ENCODE measurements around the gene GNB1. TPM values are rescaled to one million over a fixed set of nuclear protein-coding genes. Genes with fewer than 3 reads are reported as not detected.

GNB1 gene
- total RNA-seq, 1 donor from 2014 or later, result 159 TPM

DNA sequence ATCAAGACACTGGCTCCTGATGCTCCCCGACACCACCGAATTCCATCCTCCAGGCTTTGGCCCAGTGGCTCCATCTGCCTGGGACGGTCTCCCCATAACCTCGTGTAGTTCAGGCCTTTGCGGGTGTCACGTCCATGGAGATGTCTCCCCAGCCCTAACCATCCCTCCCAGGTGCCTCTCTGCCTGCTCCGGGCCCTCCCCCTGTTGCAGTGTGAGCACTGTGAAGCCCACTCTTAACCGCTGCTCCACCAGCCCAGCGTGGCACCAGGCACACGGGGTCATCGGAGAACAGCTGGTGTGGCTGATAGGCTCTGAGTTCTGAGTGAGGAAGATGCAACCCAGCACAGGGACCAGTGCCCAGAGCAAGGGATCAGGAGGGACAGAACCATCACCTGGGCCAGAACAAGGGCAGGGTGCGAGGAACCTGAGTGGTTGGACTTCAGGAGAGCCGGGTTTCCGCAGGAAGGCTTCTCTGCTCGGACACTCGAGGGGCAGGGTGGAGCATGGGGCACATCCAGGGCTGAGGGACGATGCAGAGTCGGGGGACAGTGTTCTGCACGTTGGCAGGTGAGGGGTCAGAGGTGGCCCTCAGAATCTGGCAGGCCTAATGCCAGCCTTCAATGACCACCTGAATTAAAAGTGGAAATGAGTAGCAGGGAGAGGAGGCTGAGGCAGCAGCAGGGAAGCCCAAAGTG, 2.6 kb upstream of the GNB1 start:
- DNase-seq (ENCODE audit: extremely low spot score in 2 of 2), result no peak
- intact Hi-C loops (cut with DNase I), result no loop called here
- Histone ChIP-seq H3K9me3 (no peaks in the 10 kb centered on the region), H3K36me3 (no peaks in the 10 kb centered on the region), H3K27ac (peak overlapping the region; percentile 94), H3K4me1 (peaks cover 52% of the 10 kb centered on the region), H3K4me3 (no peak overlapping the region), H3K27me3 (no peaks in the 10 kb centered on the region)
- TF ChIP-seq, protein P1, sequence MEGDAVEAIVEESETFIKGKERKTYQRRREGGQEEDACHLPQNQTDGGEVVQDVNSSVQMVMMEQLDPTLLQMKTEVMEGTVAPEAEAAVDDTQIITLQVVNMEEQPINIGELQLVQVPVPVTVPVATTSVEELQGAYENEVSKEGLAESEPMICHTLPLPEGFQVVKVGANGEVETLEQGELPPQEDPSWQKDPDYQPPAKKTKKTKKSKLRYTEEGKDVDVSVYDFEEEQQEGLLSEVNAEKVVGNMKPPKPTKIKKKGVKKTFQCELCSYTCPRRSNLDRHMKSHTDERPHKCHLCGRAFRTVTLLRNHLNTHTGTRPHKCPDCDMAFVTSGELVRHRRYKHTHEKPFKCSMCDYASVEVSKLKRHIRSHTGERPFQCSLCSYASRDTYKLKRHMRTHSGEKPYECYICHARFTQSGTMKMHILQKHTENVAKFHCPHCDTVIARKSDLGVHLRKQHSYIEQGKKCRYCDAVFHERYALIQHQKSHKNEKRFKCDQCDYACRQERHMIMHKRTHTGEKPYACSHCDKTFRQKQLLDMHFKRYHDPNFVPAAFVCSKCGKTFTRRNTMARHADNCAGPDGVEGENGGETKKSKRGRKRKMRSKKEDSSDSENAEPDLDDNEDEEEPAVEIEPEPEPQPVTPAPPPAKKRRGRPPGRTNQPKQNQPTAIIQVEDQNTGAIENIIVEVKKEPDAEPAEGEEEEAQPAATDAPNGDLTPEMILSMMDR (IDR thresholded peaks at IDR 0.05), result no peak
- TF ChIP-seq POLR2AphosphoS5 (IDR thresholded peaks at IDR 0.05; ENCODE audit: insufficient read depth in 1 of 2, low read depth in 1 of 2) (no peak), POLR2A (IDR thresholded peaks at IDR 0.05) (no peak)

DNA sequence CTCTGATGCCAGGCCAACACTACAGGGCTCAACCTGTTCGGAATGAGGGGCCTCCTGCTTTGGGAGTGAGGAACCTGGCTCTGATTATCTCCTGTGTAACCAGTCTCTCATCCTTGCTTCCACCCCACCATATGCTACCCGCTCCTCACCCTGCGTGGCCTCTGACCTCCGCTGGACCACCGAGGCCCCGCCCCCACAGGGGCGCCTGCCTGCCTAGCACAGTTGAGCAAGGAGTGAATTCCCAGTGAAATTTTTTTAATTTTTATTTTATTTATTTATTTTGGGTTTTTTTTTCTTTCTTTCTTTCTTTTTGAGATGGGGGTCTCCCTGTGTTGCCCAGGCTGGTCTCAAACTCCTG, 1.9 kb upstream of the GNB1 start:
- intact Hi-C loops (cut with DNase I), result no loop called here
- Histone ChIP-seq H3K4me3 (no peak overlapping the region), H3K27ac (peak overlapping the region; percentile 94), H3K27me3 (no peaks in the 10 kb centered on the region), H3K4me1 (peaks cover 59% of the 10 kb centered on the region), H3K36me3 (no peaks in the 10 kb centered on the region), H3K9me3 (no peaks in the 10 kb centered on the region)
- TF ChIP-seq POLR2A (IDR thresholded peaks at IDR 0.05) (no peak), POLR2AphosphoS5 (IDR thresholded peaks at IDR 0.05; ENCODE audit: insufficient read depth in 1 of 2, low read depth in 1 of 2) (no peak)
- TF ChIP-seq, protein P1 (IDR thresholded peaks at IDR 0.05), result no peak
- no peak for DNase-seq (ENCODE audit: extremely low spot score in 2 of 2)

DNA sequence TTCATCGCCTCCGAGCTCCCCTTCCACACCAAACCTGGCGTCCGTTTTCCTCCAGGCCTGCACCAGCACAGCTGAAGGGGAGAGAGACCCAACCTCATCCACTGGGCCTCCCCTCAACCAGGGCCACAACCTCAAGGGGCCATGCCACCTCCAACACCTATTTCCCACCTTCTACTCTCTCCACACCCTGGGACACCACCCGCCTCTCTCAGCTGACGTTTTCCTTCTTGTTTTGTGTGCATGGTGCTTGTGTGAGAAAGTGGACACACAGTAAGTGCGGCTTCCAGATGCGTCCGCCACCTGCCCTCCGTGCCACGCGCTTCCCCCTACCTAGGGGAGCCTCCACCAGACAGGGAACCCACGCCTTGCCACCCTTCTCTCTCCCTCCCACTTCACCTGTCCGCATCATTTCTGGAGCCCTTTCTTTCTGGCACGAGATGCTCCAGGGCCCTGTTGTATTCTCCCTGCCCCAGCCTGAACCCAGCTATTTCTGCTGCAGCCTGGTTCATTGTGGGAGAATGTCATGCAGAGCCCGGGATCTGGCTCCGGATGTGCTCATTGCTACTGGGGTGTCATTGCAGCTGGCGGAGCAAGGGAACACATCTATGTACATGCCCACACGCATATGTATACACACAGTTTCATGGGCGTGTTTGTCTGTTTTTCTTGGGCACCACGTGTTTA, 1.3 kb upstream of the GNB1 start:
- H3K4me1 ChIP-seq, result peaks cover 64% of the 10 kb centered on the region
- no peaks in the 10 kb centered on the region for H3K27me3 ChIP-seq
- H3K27ac ChIP-seq, result peak overlapping the region; percentile 94
- intact Hi-C loops (cut with DNase I), result no loop called here
- no peak for DNase-seq (ENCODE audit: extremely low spot score in 2 of 2)
- TF ChIP-seq POLR2AphosphoS5 (IDR thresholded peaks at IDR 0.05; ENCODE audit: insufficient read depth in 1 of 2, low read depth in 1 of 2), result no peak
- TF ChIP-seq, protein P1 (IDR thresholded peaks at IDR 0.05), result no peak
- TF ChIP-seq POLR2A (IDR thresholded peaks at IDR 0.05), result no peak
- H3K4me3 ChIP-seq, result peak overlapping the region; percentile 86 to 92
- H3K9me3 ChIP-seq, result no peaks in the 10 kb centered on the region
- H3K36me3 ChIP-seq, result no peaks in the 10 kb centered on the region

DNA sequence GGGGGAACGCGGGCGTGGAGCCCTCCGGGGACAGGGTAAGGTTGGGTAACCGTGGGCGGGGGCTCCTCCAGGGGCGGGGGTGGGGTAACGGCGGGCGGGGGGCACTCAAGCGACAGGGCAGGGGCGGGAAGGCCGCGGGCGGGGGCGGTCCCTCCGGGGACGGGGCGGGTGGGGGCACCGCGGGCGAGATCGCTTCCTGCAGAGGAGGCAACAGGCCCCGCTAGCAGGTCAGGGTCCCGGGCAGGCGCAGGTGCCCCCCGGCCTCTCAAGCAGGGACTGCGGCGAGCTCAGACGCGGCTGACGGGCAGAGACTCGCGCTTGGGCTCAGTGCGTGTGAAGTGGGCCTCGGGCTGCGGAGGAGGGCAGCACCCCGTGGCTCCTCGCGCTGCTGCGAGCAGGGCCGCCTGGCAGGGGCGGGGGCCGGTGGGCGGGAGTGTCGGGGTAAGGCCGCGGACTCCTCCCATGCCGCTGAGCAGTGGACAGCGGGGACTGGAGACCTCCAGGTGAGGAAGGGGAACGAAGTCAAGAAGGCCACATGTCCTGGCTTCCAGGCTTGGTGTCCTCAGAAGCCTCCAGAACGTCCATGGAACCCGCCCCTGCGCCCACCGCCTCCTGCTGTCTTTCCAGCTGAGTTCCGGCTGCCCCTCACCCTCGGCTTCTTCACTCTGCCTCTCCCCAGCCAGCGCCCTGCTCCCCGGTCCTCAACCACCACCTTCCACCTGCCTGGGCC, 627 bp upstream of the GNB1 start:
- Histone ChIP-seq H3K27ac (peak overlapping the region; percentile 94), H3K4me1 (peaks cover 71% of the 10 kb centered on the region), H3K27me3 (no peaks in the 10 kb centered on the region), H3K9me3 (no peaks in the 10 kb centered on the region), H3K36me3 (no peaks in the 10 kb centered on the region), H3K4me3 (peak overlapping the region; percentile 86 to 92)
- TF ChIP-seq POLR2A (IDR thresholded peaks at IDR 0.05), result no peak
- peak in 1 of 2 donors; percentile 64 for TF ChIP-seq POLR2AphosphoS5 (IDR thresholded peaks at IDR 0.05; ENCODE audit: insufficient read depth in 1 of 2, low read depth in 1 of 2)
- no peak for DNase-seq (ENCODE audit: extremely low spot score in 2 of 2)
- intact Hi-C loops (cut with DNase I), result loop anchor here (2.0 kb wide), 1 partner anchor 33 kb away; no protein-coding TSS in a partner anchor

DNA sequence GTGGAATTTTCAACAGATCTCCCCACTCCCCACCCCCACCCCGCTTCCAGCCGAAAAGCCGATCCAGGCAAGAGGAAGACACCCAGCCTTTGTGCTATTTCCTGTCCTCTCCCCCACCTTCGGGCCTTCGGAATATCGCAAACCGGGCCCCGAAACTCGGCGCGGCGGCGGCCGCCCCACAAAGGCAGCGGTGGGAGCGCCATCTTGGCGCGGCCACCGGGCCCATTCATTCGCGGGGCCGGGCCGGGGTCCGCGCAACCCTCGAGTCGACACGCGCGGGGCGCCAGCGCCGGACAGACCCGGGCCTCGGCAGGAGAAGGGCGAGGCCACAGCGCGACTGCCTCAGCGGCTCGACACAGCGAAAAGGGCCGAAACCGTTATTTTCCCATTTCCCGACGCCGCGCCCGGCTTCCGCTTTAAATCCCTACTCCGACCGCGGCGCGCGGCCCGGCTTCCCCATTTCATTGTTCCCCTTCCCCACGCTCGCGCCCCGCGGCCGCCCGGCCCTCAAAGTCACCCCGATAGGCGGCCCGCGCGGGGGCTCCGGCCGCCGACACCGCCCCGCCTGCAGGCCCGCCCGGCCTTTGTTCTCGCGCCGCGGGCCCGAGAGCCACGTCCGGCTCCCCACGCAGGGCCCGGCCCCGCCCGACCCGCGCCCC, 911 bp downstream of the GNB1 start:
- no peak for DNase-seq (ENCODE audit: extremely low spot score in 2 of 2)
- Histone ChIP-seq H3K36me3 (no peaks in the 10 kb centered on the region), H3K9me3 (no peaks in the 10 kb centered on the region), H3K4me1 (peaks cover 79% of the 10 kb centered on the region), H3K4me3 (peak overlapping the region; percentile 86 to 92), H3K27ac (peak overlapping the region; percentile 94), H3K27me3 (no peaks in the 10 kb centered on the region)
- TF ChIP-seq POLR2A (IDR thresholded peaks at IDR 0.05) (no peak), POLR2AphosphoS5 (IDR thresholded peaks at IDR 0.05; ENCODE audit: insufficient read depth in 1 of 2, low read depth in 1 of 2) (peak in 1 of 2 donors; percentile 21)
- TF ChIP-seq, protein P1 (IDR thresholded peaks at IDR 0.05), result no peak
- intact Hi-C loops (cut with DNase I), result loop anchor here (2.0 kb wide), 1 partner anchor 31 kb away; no protein-coding TSS in a partner anchor

Measured in vagina (tissue), 2 donors.